DOHH2 (cell line): ENCODE data around the gene NDRG2.

Experiments used
- EZH2phosphoT487 ChIP-seq: fragments of 200-600 bp; sonication (generic); IDR thresholded peaks from 2 replicates; pipeline ENCODE4 v1.6.1; 2017; ENCODE audit warnings: borderline replicate concordance, mild to moderate bottlenecking, antibody characterized with exemption, low read length, moderate library complexity, mixed read lengths
- TF ChIP-seq, protein P1 (sequence below): fragments of 200-600 bp; sonication (generic); IDR thresholded peaks from one replicate; pipeline ENCODE4 v1.5.1; 2014; ENCODE audit warnings: antibody characterized with exemption, mild to moderate bottlenecking, low read depth, low read length; ENCODE audit not compliant: poor library complexity, severe bottlenecking

GRCh38 chr14:20986811-20987210 is 38.0 kb downstream of the NDRG2 start:
- TF ChIP-seq, protein P1, sequence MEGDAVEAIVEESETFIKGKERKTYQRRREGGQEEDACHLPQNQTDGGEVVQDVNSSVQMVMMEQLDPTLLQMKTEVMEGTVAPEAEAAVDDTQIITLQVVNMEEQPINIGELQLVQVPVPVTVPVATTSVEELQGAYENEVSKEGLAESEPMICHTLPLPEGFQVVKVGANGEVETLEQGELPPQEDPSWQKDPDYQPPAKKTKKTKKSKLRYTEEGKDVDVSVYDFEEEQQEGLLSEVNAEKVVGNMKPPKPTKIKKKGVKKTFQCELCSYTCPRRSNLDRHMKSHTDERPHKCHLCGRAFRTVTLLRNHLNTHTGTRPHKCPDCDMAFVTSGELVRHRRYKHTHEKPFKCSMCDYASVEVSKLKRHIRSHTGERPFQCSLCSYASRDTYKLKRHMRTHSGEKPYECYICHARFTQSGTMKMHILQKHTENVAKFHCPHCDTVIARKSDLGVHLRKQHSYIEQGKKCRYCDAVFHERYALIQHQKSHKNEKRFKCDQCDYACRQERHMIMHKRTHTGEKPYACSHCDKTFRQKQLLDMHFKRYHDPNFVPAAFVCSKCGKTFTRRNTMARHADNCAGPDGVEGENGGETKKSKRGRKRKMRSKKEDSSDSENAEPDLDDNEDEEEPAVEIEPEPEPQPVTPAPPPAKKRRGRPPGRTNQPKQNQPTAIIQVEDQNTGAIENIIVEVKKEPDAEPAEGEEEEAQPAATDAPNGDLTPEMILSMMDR, result no peak
- no peak for TF ChIP-seq EZH2phosphoT487
